ENCODE results near the gene TUBA4A. TPM values are rescaled to one million over a fixed set of nuclear protein-coding genes. Genes with fewer than 3 reads are reported as not detected.

Gene TUBA4A
- total RNA-seq, 2 donors from 2014 or later, result 20.4 to 84.6 TPM

- peaks cover 54% of the 10 kb centered on the region for H3K36me3 ChIP-seq
- H3K27ac ChIP-seq, result peak within 1 kb of the TSS; percentile 89 to 93
- no peaks in the 10 kb centered on the region for H3K27me3 ChIP-seq (replicated peaks; ENCODE audit: insufficient read depth)
- DNase-seq (ENCODE audit: low spot score) (peak; percentile 96), ATAC-seq (ENCODE audit: insufficient number of reproducible peaks, low FRiP score, low read depth) (peak; percentile 73)
- peaks cover 17 to 39% of the 10 kb centered on the region in 2 donors for H3K4me1 ChIP-seq (ENCODE audit: control insufficient read depth in 1 of 2, low read depth in 2 of 2)
- TF ChIP-seq CTCF (IDR thresholded peaks at IDR 0.05), result no peak
- no peaks in the 10 kb centered on the region for H3K9me3 ChIP-seq
- peak within 1 kb of the TSS; percentile 74 for H3K4me3 ChIP-seq
These were observed 34.7 kb downstream of the TUBA4A start, which contains the start of gene ABCB6 for GRCh38 chr2:219218732-219219701. Gene ABCB6, minus strand, starts transcription at chr2:219218958. Its CDS starts 285 bp downstream, at chr2:219218673.

- H3K4me3 ChIP-seq, result peak overlapping the region; percentile 74
- peaks cover 17 to 39% of the 10 kb centered on the region in 2 donors for H3K4me1 ChIP-seq (ENCODE audit: control insufficient read depth in 1 of 2, low read depth in 2 of 2)
- TF ChIP-seq CTCF (IDR thresholded peaks at IDR 0.05), result no peak
- H3K9me3 ChIP-seq, result no peaks in the 10 kb centered on the region
- peak; percentile 32 for ATAC-seq (ENCODE audit: insufficient number of reproducible peaks, low FRiP score, low read depth)
- peak overlapping the region; percentile 89 to 93 for H3K27ac ChIP-seq
- H3K27me3 ChIP-seq (replicated peaks; ENCODE audit: insufficient read depth), result no peaks in the 10 kb centered on the region
- DNase-seq (ENCODE audit: low spot score), result no peak
- peaks cover 52% of the 10 kb centered on the region for H3K36me3 ChIP-seq
These were observed 35.4 kb downstream of the TUBA4A start for GRCh38 chr2:219218217-219218731.

GRCh38 chr2:219216535-219216915 lies 37.2 kb downstream of the TUBA4A start:
- H3K27me3 ChIP-seq (replicated peaks; ENCODE audit: insufficient read depth), result no peaks in the 10 kb centered on the region
- peak overlapping the region; percentile 1 to 89 for H3K27ac ChIP-seq
- peaks cover 17 to 39% of the 10 kb centered on the region in 2 donors for H3K4me1 ChIP-seq (ENCODE audit: control insufficient read depth in 1 of 2, low read depth in 2 of 2)
- TF ChIP-seq CTCF (IDR thresholded peaks at IDR 0.05), result no peak
- H3K36me3 ChIP-seq, result peaks cover 39% of the 10 kb centered on the region
- H3K4me3 ChIP-seq, result no peak overlapping the region
- no peak for DNase-seq (ENCODE audit: low spot score)
- no peak for ATAC-seq (ENCODE audit: insufficient number of reproducible peaks, low FRiP score, low read depth)
- H3K9me3 ChIP-seq, result no peaks in the 10 kb centered on the region

- H3K4me1 ChIP-seq (ENCODE audit: control insufficient read depth in 1 of 2, low read depth in 2 of 2), result peaks cover 17 to 39% of the 10 kb centered on the region in 2 donors
- no peak for TF ChIP-seq CTCF (IDR thresholded peaks at IDR 0.05)
- no peaks in the 10 kb centered on the region for H3K27me3 ChIP-seq (replicated peaks; ENCODE audit: insufficient read depth)
- H3K9me3 ChIP-seq, result no peaks in the 10 kb centered on the region
- H3K36me3 ChIP-seq, result peaks cover 34% of the 10 kb centered on the region
- ATAC-seq (ENCODE audit: insufficient number of reproducible peaks, low FRiP score, low read depth), result no peak
- H3K4me3 ChIP-seq, result no peak overlapping the region
- no peak for DNase-seq (ENCODE audit: low spot score)
- H3K27ac ChIP-seq, result peak overlapping the region; percentile 1 to 89
These were observed 37.7 kb downstream of the TUBA4A start for GRCh38 chr2:219215871-219216534.

- no peaks in the 10 kb centered on the region for H3K27me3 ChIP-seq (replicated peaks; ENCODE audit: insufficient read depth)
- H3K4me1 ChIP-seq (ENCODE audit: control insufficient read depth in 1 of 2, low read depth in 2 of 2), result peaks cover 16 to 34% of the 10 kb centered on the region in 2 donors
- no peak overlapping the region for H3K4me3 ChIP-seq
- peaks cover 23% of the 10 kb centered on the region for H3K36me3 ChIP-seq
- no peak for DNase-seq (ENCODE audit: low spot score)
- no peaks in the 10 kb centered on the region for H3K9me3 ChIP-seq
- no peak for TF ChIP-seq CTCF (IDR thresholded peaks at IDR 0.05)
- H3K27ac ChIP-seq, result no peak overlapping the region
- ATAC-seq (ENCODE audit: insufficient number of reproducible peaks, low FRiP score, low read depth), result no peak
These were observed 38.9 kb downstream of the TUBA4A start for GRCh38 chr2:219214786-219215185.
